PC-9 (cell line): ENCODE results near the gene PDZRN4. TPM values are rescaled to one million over a fixed set of nuclear protein-coding genes. Genes with fewer than 3 reads are reported as not detected.

Source experiments
- BruUV-seq: library from RNA; stranded (reverse); fragments of 400-500 nt; replicated peaks from 2 replicates; lab custom pipeline; 2021; lab: Mats Ljungman, UMichigan
- CTCF ChIA-PET: fragments of 300-600 bp; sonication (Branson Sonifier 250); formaldehyde crosslinking; loops from one replicate; lab custom pipeline; 2022; ENCODE audit warnings: antibody characterized with exemption; lab: Charles Lee
- POLR2A ChIA-PET: fragments of 300-600 bp; sonication (Branson Sonifier 250); formaldehyde crosslinking; loops from one replicate; lab custom pipeline; 2022; ENCODE audit warnings: antibody characterized with exemption; ENCODE audit not compliant: unreplicated experiment; lab: Charles Lee
- DNase-seq, 2 experiments: peaks; one replicate each; pipeline versions ENCODE4 v3.0.0 to v3.0.0-alpha.2; 2015 to 2022; ENCODE audit warnings: mixed read lengths in 1 of 2
- H2AFZ ChIP-seq: fragments of 200-600 bp; sonication (generic); 2 replicates; pipeline ENCODE4 v1.8.1; 2017; ENCODE audit warnings: antibody characterized with exemption
- H3F3A ChIP-seq: fragments of 200-600 bp; sonication (generic); 2 replicates; pipeline ENCODE4 v1.8.1; 2017; ENCODE audit warnings: antibody characterized with exemption, mild to moderate bottlenecking, low read depth; ENCODE audit not compliant: insufficient read depth
- H3K27ac ChIP-seq: fragments of 200-600 bp; sonication (generic); 2 replicates; pipeline ENCODE4 v1.6.1; 2016; ENCODE audit warnings: mixed run types
- H3K27me3 ChIP-seq: fragments of 200-600 bp; sonication (generic); 2 replicates; pipeline ENCODE4 v1.6.1; 2016; ENCODE audit warnings: low read depth, mixed run types; ENCODE audit not compliant: insufficient read depth
- H3K36me3 ChIP-seq: fragments of 200-600 bp; sonication (generic); 2 replicates; pipeline ENCODE4 v1.6.1; 2016; ENCODE audit warnings: low read depth, mixed run types
- H3K4me1 ChIP-seq: fragments of 200-600 bp; sonication (generic); replicated peaks from 2 replicates; pipeline ENCODE4 v1.6.1; 2016; ENCODE audit warnings: mixed run types; ENCODE audit not compliant: insufficient read depth
- H3K4me2 ChIP-seq: fragments of 200-600 bp; sonication (generic); 2 replicates; pipeline ENCODE4 v1.6.1; 2017; ENCODE audit warnings: mixed run types
- H3K4me3 ChIP-seq: fragments of 200-600 bp; sonication (generic); 2 replicates; pipeline ENCODE4 v1.6.1; 2016; ENCODE audit warnings: mixed run types
- H3K79me2 ChIP-seq: fragments of 200-600 bp; sonication (generic); 2 replicates; pipeline ENCODE4 v1.6.1; 2017; ENCODE audit warnings: low read depth, mixed run types
- H3K9me2 ChIP-seq: fragments of 200-600 bp; sonication (generic); 2 replicates; pipeline ENCODE4 v1.8.1; 2017; ENCODE audit warnings: mild to moderate bottlenecking; ENCODE audit not compliant: insufficient read depth
- H3K9me3 ChIP-seq: fragments of 200-600 bp; sonication (generic); 2 replicates; pipeline ENCODE4 v1.8.1; 2016; ENCODE audit warnings: low read depth; ENCODE audit not compliant: insufficient read depth
- H4K20me1 ChIP-seq: fragments of 200-600 bp; sonication (generic); 2 replicates; pipeline ENCODE4 v1.8.1; 2017; ENCODE audit not compliant: insufficient read depth
- EZH2 ChIP-seq: fragments of 200-600 bp; sonication (generic); IDR thresholded peaks from 2 replicates; pipeline ENCODE4 v1.8.0; 2017; ENCODE audit warnings: antibody characterized with exemption, low read depth
- intact Hi-C: fragments of 100-400 bp; cut with micrococcal nuclease; formaldehyde crosslinking; loops from one replicate; pipeline ENCODE4 v1.10.0; 2022; ENCODE audit not compliant: unreplicated experiment
- total RNA-seq: library from RNA; stranded (reverse); gene quantifications from 2 replicates; pipeline ENCODE4 v1.2.3, GENCODE V29; 2021
- TF ChIP-seq, protein P1 (sequence below): fragments of 200-600 bp; sonication (generic); conservative IDR thresholded peaks from 2 replicates; pipeline ENCODE4 v1.6.1; 2017; ENCODE audit warnings: mixed run types, antibody characterized with exemption, mild to moderate bottlenecking, moderate library complexity

PDZRN4 gene
- total RNA-seq, 1 experiment from 2014 or later: not detected

DNA sequence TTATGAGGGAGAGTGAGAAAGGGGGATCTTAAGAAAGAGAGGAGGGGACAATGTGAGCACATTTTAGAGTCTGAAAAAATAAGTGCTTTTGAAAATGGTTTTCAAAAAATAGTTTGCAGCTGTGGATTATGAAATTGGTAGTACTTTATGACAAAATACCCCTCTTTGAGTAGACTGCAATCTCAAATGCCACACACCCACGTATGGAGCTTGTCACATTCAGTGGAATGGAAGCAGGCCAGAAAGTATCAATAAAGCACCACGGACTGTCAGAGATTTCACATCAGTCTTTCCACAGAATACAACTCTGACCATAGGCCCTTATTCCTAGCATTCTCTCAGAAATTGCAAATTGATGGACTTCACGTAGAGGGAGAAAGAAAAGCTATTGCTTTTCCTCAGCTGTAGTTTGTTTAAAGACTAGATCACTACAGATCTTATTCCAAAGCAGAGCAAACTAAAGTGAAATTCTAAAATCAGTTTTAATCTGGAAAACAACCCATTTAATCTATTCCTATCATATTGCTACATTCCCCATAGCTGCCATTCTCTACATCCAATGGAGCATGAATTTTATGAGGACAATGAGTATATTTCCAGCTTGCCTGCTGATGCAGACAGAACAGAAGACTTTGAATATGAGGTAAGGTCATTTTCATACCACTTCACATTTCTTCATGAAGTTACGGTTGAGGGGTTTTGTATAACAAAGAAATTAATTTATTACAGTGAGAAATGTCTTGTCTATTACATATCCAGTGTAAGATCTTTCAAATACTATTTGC, 321.3 kb downstream of the PDZRN4 start:
- no peak overlapping the region for H2AFZ ChIP-seq
- no peaks in the 10 kb centered on the region for H3K27me3 ChIP-seq
- BruUV-seq: no TSS peak
- no peaks in the 10 kb centered on the region for H3K4me1 ChIP-seq
- DNase-seq: no peak
- no peaks in the 10 kb centered on the region for H3K36me3 ChIP-seq
- H3K9me2 ChIP-seq: no peaks in the 10 kb centered on the region
- TF ChIP-seq, protein P1, sequence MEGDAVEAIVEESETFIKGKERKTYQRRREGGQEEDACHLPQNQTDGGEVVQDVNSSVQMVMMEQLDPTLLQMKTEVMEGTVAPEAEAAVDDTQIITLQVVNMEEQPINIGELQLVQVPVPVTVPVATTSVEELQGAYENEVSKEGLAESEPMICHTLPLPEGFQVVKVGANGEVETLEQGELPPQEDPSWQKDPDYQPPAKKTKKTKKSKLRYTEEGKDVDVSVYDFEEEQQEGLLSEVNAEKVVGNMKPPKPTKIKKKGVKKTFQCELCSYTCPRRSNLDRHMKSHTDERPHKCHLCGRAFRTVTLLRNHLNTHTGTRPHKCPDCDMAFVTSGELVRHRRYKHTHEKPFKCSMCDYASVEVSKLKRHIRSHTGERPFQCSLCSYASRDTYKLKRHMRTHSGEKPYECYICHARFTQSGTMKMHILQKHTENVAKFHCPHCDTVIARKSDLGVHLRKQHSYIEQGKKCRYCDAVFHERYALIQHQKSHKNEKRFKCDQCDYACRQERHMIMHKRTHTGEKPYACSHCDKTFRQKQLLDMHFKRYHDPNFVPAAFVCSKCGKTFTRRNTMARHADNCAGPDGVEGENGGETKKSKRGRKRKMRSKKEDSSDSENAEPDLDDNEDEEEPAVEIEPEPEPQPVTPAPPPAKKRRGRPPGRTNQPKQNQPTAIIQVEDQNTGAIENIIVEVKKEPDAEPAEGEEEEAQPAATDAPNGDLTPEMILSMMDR: no peak
- TF ChIP-seq EZH2: no peak
- H3K79me2 ChIP-seq: no peaks in the 10 kb centered on the region
- no peak overlapping the region for H3K27ac ChIP-seq
- POLR2A ChIA-PET: no interaction called here
- H3F3A ChIP-seq: no peaks in the 10 kb centered on the region
- CTCF ChIA-PET: no interaction called here
- no peak overlapping the region for H3K4me2 ChIP-seq
- intact Hi-C loops: no loop called here
- H3K4me3 ChIP-seq: no peak overlapping the region
- no peaks in the 10 kb centered on the region; the same call in 1 of the 2 replicates for H4K20me1 ChIP-seq
- H3K9me3 ChIP-seq: no peaks in the 10 kb centered on the region

DNA sequence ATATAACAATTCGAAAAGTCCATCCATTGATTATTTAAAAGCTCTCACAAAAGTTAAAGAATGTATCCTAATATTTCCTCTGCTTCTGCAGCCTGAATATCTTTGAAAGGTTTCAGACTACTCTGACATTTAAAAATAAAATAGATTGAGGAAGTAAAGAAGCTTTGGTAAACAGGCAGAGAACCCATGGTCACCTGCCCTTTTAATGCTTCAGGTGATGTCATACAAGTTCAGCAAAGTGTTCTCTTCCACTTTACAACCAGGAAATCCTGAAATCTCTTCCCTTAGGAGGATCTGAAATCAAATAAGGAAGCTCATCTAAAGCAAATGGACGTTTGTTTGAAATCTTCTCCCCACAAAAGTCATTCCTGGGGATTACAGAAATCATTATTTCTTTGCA, 322.4 kb downstream of the PDZRN4 start:
- no peaks in the 10 kb centered on the region for H3K79me2 ChIP-seq
- H3K36me3 ChIP-seq: no peaks in the 10 kb centered on the region
- TF ChIP-seq EZH2: no peak
- TF ChIP-seq, protein P1: no peak
- CTCF ChIA-PET: no interaction called here
- H2AFZ ChIP-seq: no peak overlapping the region
- H3K4me2 ChIP-seq: no peak overlapping the region
- H3K27me3 ChIP-seq: no peaks in the 10 kb centered on the region
- intact Hi-C loops: no loop called here
- H3K4me1 ChIP-seq: no peaks in the 10 kb centered on the region
- no TSS peak for BruUV-seq
- H3K9me2 ChIP-seq: no peaks in the 10 kb centered on the region
- no peaks in the 10 kb centered on the region for H3K9me3 ChIP-seq
- H3K4me3 ChIP-seq: no peak overlapping the region
- no peaks in the 10 kb centered on the region for H3F3A ChIP-seq
- no peaks in the 10 kb centered on the region; the same call in 1 of the 2 replicates for H4K20me1 ChIP-seq
- no peak for DNase-seq
- POLR2A ChIA-PET: no interaction called here
- no peak overlapping the region for H3K27ac ChIP-seq

DNA sequence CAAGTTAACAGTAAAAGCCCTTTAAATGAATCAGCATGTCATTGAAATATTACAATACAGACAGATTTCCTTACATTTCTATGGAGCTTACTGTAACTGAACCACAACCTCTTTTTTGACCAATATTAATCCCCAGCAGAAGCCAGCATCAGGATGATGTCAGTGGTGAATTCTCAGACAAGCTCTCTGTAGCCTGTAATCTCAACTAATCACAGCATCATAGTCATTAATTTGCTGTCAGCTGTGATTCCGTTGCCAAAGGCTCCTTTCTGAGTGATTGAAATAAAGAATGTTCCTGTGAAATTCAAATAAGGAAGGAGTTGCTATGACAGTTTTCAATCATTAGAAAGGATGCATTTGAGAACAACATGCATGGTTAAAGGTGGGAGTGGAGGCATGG, 323.1 kb downstream of the PDZRN4 start:
- CTCF ChIA-PET: no interaction called here
- intact Hi-C loops: no loop called here
- BruUV-seq: no TSS peak
- Histone ChIP-seq H2AFZ (no peak overlapping the region), H3K27ac (no peak overlapping the region), H3K4me3 (no peak overlapping the region), H3K4me1 (no peaks in the 10 kb centered on the region), H3K27me3 (no peaks in the 10 kb centered on the region), H3K9me2 (no peaks in the 10 kb centered on the region), H3F3A (no peaks in the 10 kb centered on the region), H4K20me1 (no peaks in the 10 kb centered on the region; the same call in 1 of the 2 replicates), H3K4me2 (no peak overlapping the region), H3K36me3 (no peaks in the 10 kb centered on the region), H3K79me2 (no peaks in the 10 kb centered on the region), H3K9me3 (no peaks in the 10 kb centered on the region)
- POLR2A ChIA-PET: no interaction called here
- TF ChIP-seq, protein P1: no peak
- TF ChIP-seq EZH2: no peak
- no peak for DNase-seq
